Coronary artery (tissue), 2 donors: ENCODE measurements around the gene FBXO10.

Experiments used
- DNase-seq: peaks from one replicate; pipeline ENCODE4 v3.0.0-alpha.2; 2017; ENCODE audit warnings: low spot score
- H3K27ac ChIP-seq, 2 donors: fragments of 200-600 bp; sonication (generic); one replicate each; pipeline ENCODE4 v1.5.1; 2016 to 2019
- H3K4me3 ChIP-seq: fragments of 200-600 bp; sonication (generic); 2 replicates; pipeline ENCODE4 v1.5.1; 2016; ENCODE audit warnings: mild to moderate bottlenecking, moderate library complexity
- TF ChIP-seq, protein P1 (sequence below): fragments of 200-600 bp; sonication (generic); IDR thresholded peaks from one replicate; pipeline ENCODE4 v1.5.1; 2019; ENCODE audit warnings: antibody characterized with exemption

Gene FBXO10

DNA sequence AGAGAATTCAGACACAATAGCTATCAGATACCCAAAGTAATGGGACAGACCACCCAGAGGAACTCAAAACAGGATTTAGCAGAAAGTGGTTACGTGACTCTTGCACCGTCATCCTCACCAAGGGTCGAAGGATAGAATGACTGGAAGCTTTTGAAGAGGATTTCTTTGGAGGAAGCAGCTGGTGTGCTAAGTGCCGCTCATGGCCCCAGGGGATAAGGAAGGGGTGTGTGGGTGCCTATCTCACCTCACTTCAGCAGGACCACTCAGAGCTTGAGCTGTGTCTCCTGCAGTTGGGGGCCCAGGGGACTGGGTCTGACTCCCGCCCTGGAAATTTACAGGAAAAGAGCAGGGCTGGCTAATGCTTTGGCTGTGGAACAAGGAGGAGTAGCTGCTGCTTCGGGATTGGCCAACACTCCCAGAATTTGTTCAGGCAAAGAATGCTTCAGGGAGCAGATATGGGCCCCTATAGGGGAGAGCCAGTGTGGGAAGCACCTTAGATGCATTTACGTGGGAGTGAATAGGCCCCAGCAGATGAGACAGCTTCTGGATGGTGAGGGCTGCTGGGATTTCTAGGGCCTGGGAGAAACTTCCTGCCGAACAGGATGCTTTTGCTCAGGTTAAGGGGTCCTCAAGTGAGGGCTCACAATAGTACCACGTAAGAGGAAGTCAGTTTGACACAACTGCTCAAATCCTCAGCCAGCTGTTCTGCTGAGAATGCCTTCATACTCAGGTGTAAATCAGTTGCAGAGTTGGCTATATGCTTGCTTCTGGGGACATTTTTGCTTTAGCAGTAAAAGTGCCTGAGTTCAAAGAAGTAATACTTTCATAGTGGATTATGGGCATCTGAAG is 45.3 kb upstream of the FBXO10 start:
- TF ChIP-seq, protein P1, sequence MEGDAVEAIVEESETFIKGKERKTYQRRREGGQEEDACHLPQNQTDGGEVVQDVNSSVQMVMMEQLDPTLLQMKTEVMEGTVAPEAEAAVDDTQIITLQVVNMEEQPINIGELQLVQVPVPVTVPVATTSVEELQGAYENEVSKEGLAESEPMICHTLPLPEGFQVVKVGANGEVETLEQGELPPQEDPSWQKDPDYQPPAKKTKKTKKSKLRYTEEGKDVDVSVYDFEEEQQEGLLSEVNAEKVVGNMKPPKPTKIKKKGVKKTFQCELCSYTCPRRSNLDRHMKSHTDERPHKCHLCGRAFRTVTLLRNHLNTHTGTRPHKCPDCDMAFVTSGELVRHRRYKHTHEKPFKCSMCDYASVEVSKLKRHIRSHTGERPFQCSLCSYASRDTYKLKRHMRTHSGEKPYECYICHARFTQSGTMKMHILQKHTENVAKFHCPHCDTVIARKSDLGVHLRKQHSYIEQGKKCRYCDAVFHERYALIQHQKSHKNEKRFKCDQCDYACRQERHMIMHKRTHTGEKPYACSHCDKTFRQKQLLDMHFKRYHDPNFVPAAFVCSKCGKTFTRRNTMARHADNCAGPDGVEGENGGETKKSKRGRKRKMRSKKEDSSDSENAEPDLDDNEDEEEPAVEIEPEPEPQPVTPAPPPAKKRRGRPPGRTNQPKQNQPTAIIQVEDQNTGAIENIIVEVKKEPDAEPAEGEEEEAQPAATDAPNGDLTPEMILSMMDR: no peak
- H3K27ac ChIP-seq: no peak overlapping the region
- no peak overlapping the region for H3K4me3 ChIP-seq
- no peak for DNase-seq

GRCh38 chr9:37620396-37620795 is 44.2 kb upstream of the FBXO10 start:
- Histone ChIP-seq H3K4me3 (no peak overlapping the region), H3K27ac (no peak overlapping the region)
- TF ChIP-seq, protein P1: no peak
- DNase-seq: no peak

DNA sequence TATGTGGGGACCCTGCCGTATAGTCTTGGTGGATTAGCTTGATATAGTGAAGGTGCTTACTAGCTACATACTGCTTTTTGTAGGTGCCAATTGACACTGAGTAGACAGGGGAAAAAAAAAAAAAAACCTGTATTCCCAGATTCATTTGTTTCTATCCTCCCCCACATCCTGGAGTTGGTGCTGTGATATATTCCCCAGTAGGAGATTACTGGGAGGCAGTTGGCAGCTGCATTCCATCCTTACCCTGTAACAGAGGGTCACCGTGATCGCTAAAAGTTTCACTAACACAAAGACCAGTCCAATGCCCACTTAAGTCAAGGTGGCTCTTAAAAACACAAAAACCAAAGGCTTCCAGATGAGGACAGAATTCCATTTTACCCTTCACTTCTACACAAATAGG is 43.6 kb upstream of the FBXO10 start:
- TF ChIP-seq, protein P1: no peak
- no peak for DNase-seq
- Histone ChIP-seq H3K4me3 (no peak overlapping the region), H3K27ac (no peak overlapping the region)

DNA sequence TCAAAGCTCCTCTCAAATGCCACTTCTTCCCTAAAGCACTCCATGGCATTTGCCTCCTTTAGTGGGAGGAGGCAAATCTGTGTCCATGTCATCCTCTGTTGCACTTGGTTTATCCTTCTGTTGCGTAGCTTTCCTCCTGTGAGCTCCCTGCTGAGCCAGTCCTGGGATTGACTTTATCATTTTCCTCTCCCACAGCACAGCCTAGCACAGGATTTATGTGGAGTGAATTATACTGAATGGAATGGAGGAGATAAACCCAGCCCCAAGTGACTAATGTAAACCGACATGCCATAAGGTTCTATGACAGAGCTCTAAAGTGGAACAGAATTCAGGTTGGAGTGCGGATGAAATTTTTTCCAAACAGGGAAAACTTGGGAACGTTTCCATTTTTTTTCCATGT is 42.6 kb upstream of the FBXO10 start:
- TF ChIP-seq, protein P1: no peak
- Histone ChIP-seq H3K27ac (no peak overlapping the region), H3K4me3 (no peak overlapping the region)
- DNase-seq: no peak

DNA sequence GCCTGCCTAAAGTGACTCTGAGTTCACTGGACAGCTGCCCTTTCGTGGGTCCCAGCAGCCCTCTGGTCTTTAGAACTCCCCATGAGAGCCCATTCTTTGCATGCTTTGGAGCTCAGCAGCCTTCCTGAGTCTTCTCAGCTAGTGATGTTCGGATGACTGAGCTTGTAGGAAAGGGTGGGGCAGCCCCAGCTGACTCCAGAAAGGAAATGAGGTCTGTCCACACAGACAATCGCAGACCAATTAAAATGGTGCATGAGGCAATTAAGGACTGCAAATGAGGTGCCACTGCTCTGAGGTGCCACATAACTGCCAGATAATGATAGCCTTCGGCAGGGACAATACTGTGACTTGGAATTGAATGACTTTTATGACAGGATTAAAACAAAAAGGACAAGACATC is 41.7 kb upstream of the FBXO10 start:
- no peak overlapping the region for H3K4me3 ChIP-seq
- TF ChIP-seq, protein P1: no peak
- H3K27ac ChIP-seq: no peak overlapping the region
- DNase-seq: no peak

DNA sequence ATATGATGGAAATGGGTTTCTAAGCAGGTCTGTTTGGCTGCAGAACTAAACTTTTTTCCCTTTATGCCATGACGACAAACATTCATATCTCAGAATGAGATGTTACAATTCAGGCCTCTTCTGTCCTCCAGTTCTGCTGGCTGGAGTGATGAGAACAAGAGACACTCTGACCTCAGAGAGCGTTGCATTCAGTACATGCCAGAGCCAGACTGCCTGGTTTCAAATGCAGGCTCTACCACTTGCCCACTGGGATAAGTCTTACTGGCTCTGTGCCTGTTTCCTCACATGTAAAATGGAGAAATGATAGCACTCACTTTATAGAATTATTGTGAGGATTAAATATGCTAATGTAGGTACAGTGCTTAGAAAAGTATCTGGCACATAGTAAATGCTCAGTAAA is 41.0 kb upstream of the FBXO10 start:
- H3K4me3 ChIP-seq: no peak overlapping the region
- no peak for DNase-seq
- TF ChIP-seq, protein P1: no peak
- no peak overlapping the region for H3K27ac ChIP-seq

DNA sequence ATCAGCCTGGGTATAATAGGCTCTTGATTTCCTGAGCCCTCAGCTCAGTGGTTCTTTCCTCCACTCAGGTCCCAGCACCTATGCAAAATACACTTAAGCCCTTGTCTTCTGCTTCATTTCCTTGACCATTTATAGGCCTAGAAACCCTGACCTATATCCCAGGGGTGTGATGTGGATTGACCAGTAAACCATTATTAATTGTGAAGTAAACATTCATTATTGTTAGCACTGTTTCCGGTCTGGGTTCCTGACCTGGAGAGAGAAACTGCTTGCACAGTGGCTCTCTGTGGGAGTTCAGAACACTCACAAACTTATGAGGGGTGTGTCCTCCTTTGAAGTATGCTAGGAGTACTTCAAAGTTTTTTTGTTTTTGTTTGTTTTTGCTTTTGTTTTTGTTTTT is 35.8 kb upstream of the FBXO10 start:
- Histone ChIP-seq H3K27ac (no peak overlapping the region), H3K4me3 (no peak overlapping the region)
- TF ChIP-seq, protein P1: no peak
- no peak for DNase-seq
